ENCODE measurements around the gene DCC. TPM values are rescaled to one million over a fixed set of nuclear protein-coding genes. Genes with fewer than 3 reads are reported as not detected.

DCC gene
- total and polyA plus RNA-seq, 2 experiments from 2014 or later = 0.53 to 0.73 TPM

GRCh38 chr18:52598921-52599320 lies 258.9 kb downstream of the DCC start:
- DNase-seq (ENCODE audit: low spot score) = no peak
- no peak overlapping the region for H2AFZ ChIP-seq
- no peaks in the 10 kb centered on the region for H3F3A ChIP-seq (replicated peaks; ENCODE audit: low read depth)
- Mint-ChIP-seq H3K36me3 (ENCODE audit: low read depth) (no peaks in the 10 kb centered on the region), H3K4me3 (no peak overlapping the region), H3K4me1 (peaks cover 4% of the 10 kb centered on the region; the same call in 2 of the 3 replicates), H3K9me3 (no peaks in the 10 kb centered on the region), H3K27ac (no peak overlapping the region), H3K27me3 (ENCODE audit: insufficient read depth, low read depth, poor library complexity) (no peaks in the 10 kb centered on the region)
- no peaks in the 10 kb centered on the region for H3K4me1 ChIP-seq (ENCODE audit: insufficient read depth)
- no peaks in the 10 kb centered on the region for H3K27me3 ChIP-seq (ENCODE audit: insufficient read depth)
- H3K36me3 ChIP-seq (ENCODE audit: insufficient read depth) = no peaks in the 10 kb centered on the region
- TF ChIP-seq STAT1 (IDR thresholded peaks at IDR 0.05; ENCODE audit: unreplicated experiment) (no peak), ZNF114 (CRISPR knock-in tag; IDR thresholded peaks at IDR 0.05) (no peak), EZH2 (IDR thresholded peaks at IDR 0.05; ENCODE audit: low read depth, unreplicated experiment) (no peak), POLR2AphosphoS5 (IDR thresholded peaks at IDR 0.05; ENCODE audit: low read depth) (no peak), EZH2phosphoT487 (IDR thresholded peaks at IDR 0.05; ENCODE audit: unreplicated experiment) (no peak), REST (IDR thresholded peaks at IDR 0.05; ENCODE audit: unreplicated experiment) (no peak), JUNB (IDR thresholded peaks at IDR 0.05; ENCODE audit: unreplicated experiment) (no peak), ZNF462 (CRISPR knock-in tag; IDR thresholded peaks at IDR 0.05) (no peak), ZNF331 (CRISPR knock-in tag; IDR thresholded peaks at IDR 0.05; ENCODE audit: low read depth) (no peak), CREB1 (CRISPR knock-in tag; IDR thresholded peaks at IDR 0.05; ENCODE audit: low read depth) (no peak), NANOG (IDR thresholded peaks at IDR 0.05; ENCODE audit: borderline replicate concordance) (no peak), ETS1 (IDR thresholded peaks at IDR 0.05) (no peak), CTCF (conservative IDR thresholded peaks at IDR 0.05; ENCODE audit: low read depth in 2 of 2) (no peak)
- no peak for ATAC-seq
- no peaks in the 10 kb centered on the region for H4K20me1 ChIP-seq (replicated peaks; ENCODE audit: insufficient read depth)
- no peak overlapping the region for H3K4me2 ChIP-seq
- no peak overlapping the region for H3K27ac ChIP-seq (ENCODE audit: low read depth)
- H3K4me3 ChIP-seq = no peak overlapping the region
- H3K79me2 ChIP-seq (replicated peaks; ENCODE audit: insufficient read depth) = no peaks in the 10 kb centered on the region
- no peaks in the 10 kb centered on the region for H3K9me2 ChIP-seq (ENCODE audit: insufficient read depth)

Measured in GM23338 (cell line).